ENCODE data around the gene QSER1.
"Not testable (repeated sequence)": the region's sequence is repeated elsewhere in the genome, so short reads cannot be mapped to it uniquely, and the experiment has no call there.

Gene QSER1

GRCh38 chr11:32892355-32893092 is at the start of gene QSER1:
Gene QSER1, plus strand, starts transcription at chr11:32892811. Its CDS starts 315 bp downstream, at chr11:32893126.
- FAIRE-seq, result no peak

GRCh38 chr11:32843544-32843943 is 49.1 kb upstream of the QSER1 start:
- FAIRE-seq, result no peak

GRCh38 chr11:32847511-32847910 is 45.1 kb upstream of the QSER1 start:
- no peak for FAIRE-seq

GRCh38 chr11:32849761-32850160 is 42.9 kb upstream of the QSER1 start:
- FAIRE-seq, result no peak

GRCh38 chr11:32851251-32851650 is 41.4 kb upstream of the QSER1 start:
- no peak for FAIRE-seq

- FAIRE-seq, result no peak
Observed at GRCh38 chr11:32852207-32852606, 40.4 kb upstream of the QSER1 start.

GRCh38 chr11:32855601-32856000 is 37.0 kb upstream of the QSER1 start:
- FAIRE-seq, result no peak

- FAIRE-seq, result no peak
Observed at GRCh38 chr11:32858731-32859130, 33.9 kb upstream of the QSER1 start.

- no peak for FAIRE-seq
Observed at GRCh38 chr11:32861850-32862577, 30.6 kb upstream of the QSER1 start.

- FAIRE-seq, result no peak
Observed at GRCh38 chr11:32864555-32864954, 28.1 kb upstream of the QSER1 start.

- FAIRE-seq, result not testable (repeated sequence)
Observed at GRCh38 chr11:32868752-32869151, 23.9 kb upstream of the QSER1 start.

- no peak for FAIRE-seq
Observed at GRCh38 chr11:32870676-32871075, 21.9 kb upstream of the QSER1 start.

- no peak for FAIRE-seq
Observed at GRCh38 chr11:32874132-32874531, 18.5 kb upstream of the QSER1 start.

GRCh38 chr11:32881286-32881685 is 11.3 kb upstream of the QSER1 start:
- FAIRE-seq, result no peak

- FAIRE-seq, result no peak
Observed at GRCh38 chr11:32883421-32883820, 9.2 kb upstream of the QSER1 start.

GRCh38 chr11:32884023-32884422 is 8.6 kb upstream of the QSER1 start:
- FAIRE-seq, result no peak

- FAIRE-seq, result no peak
Observed at GRCh38 chr11:32884770-32885384, 7.7 kb upstream of the QSER1 start.

- FAIRE-seq, result no peak
Observed at GRCh38 chr11:32885556-32885955, 7.1 kb upstream of the QSER1 start.

- FAIRE-seq, result no peak
Observed at GRCh38 chr11:32886180-32886579, 6.4 kb upstream of the QSER1 start.

- FAIRE-seq, result not testable (repeated sequence)
Observed at GRCh38 chr11:32887707-32888383, 4.8 kb upstream of the QSER1 start.

GRCh38 chr11:32888384-32888710 is 4.3 kb upstream of the QSER1 start:
- FAIRE-seq, result not testable (repeated sequence)

- FAIRE-seq, result no peak
Observed at GRCh38 chr11:32888805-32889204, 3.8 kb upstream of the QSER1 start.

GRCh38 chr11:32890843-32891656 is 1.6 kb upstream of the QSER1 start:
- FAIRE-seq, result no peak

All from islet of Langerhans (tissue), 1 donor.